GM12878 (cell line): ENCODE measurements around the gene CERKL. TPM values are rescaled to one million over a fixed set of nuclear protein-coding genes. Genes with fewer than 3 reads are reported as not detected.

Source experiments
- BRCA1 ChIP-seq: IDR thresholded peaks from 2 replicates; pipeline ENCODE4 v1.6.1; 2011; ENCODE audit warnings: low read depth, low read length, improper control_type of control experiment
- CBX5 ChIP-seq: sonication (generic); IDR thresholded peaks from 2 replicates; pipeline ENCODE4 v1.6.1; 2016; ENCODE audit warnings: low read depth, moderate library complexity, mild to moderate bottlenecking, inconsistent platforms
- FOXM1 ChIP-seq: IDR thresholded peaks from 2 replicates; pipeline ENCODE4 v1.6.1; 2012; ENCODE audit warnings: low read depth, mild to moderate bottlenecking, inconsistent platforms, low read length, moderate library complexity
- HDGF ChIP-seq: fragments of 450-650 bp; IDR thresholded peaks from 2 replicates; pipeline ENCODE4 v1.6.1; 2016; ENCODE audit warnings: antibody characterized with exemption
- NR2C1 ChIP-seq: fragments of 450-650 bp; IDR thresholded peaks from 2 replicates; pipeline ENCODE4 v1.6.1; 2017; ENCODE audit warnings: antibody characterized with exemption, mild to moderate bottlenecking, moderate library complexity
- PAX5 ChIP-seq: IDR thresholded peaks from 2 replicates; pipeline ENCODE4 v1.6.1; 2011; ENCODE audit warnings: low read depth, low read length, borderline replicate concordance
- RAD21 ChIP-seq: IDR thresholded peaks from 2 replicates; pipeline ENCODE4 v1.6.1; 2011; ENCODE audit warnings: mild to moderate bottlenecking, low read depth, low read length, moderate library complexity; ENCODE audit not compliant: insufficient read depth
- SUZ12 ChIP-seq: fragments of 200-600 bp; sonication (generic); IDR thresholded peaks from one replicate; pipeline ENCODE4 v1.6.1; 2018; ENCODE audit warnings: antibody characterized with exemption, mild to moderate bottlenecking; ENCODE audit not compliant: unreplicated experiment
- ZNF207 ChIP-seq: fragments of 450-650 bp; IDR thresholded peaks from 2 replicates; pipeline ENCODE4 v1.6.1; 2014; ENCODE audit warnings: antibody characterized with exemption, mild to moderate bottlenecking, borderline replicate concordance
- polyA plus RNA-seq, 11 experiments: library from polyadenylated mRNA; depleted of rRNA in 4 of 11; unstranded in 6 of 11; stranded (reverse) in 5 of 11; fragments of >200 nt; fragmentation: Nextera tagmentation in 4 of 11; fragmentation: Illumina TruSeq in 1 of 11; extraction: Ambion mirVana in 4 of 11; extraction: Trizol in 1 of 11; gene quantifications; 1 replicate in 1 of 11; 2 replicates in 10 of 11; pipeline versions ENCODE4 v1.2.1 to v1.2.3, GENCODE V29; 2011 to 2016; ENCODE audit warnings: inconsistent platforms in 2 of 11, missing spikeins in 2 of 11, low read depth in 1 of 11
- total RNA-seq, 4 experiments: library from RNA; depleted of rRNA in 3 of 4; stranded (reverse); fragments of >200 nt in 3 of 4; fragmentation: Illumina TruSeq in 1 of 4; extraction: Trizol in 1 of 4; gene quantifications; 2 replicates each; pipeline versions ENCODE4 v1.2.1 to v1.2.3, GENCODE V29; 2013 to 2021
- TF ChIP-seq, protein P1 (sequence below): IDR thresholded peaks from 2 replicates; pipeline ENCODE4 v1.6.1; 2012; ENCODE audit warnings: improper control_type of control experiment, low read depth, low read length; ENCODE audit not compliant: insufficient replicate concordance
- TF ChIP-seq, protein P2 (sequence below): fragments of 450-650 bp; IDR thresholded peaks from 2 replicates; pipeline ENCODE4 v1.6.1; 2018; ENCODE audit warnings: borderline replicate concordance, mild to moderate bottlenecking; ENCODE audit not compliant: partially characterized antibody
- TF ChIP-seq, protein P3 (sequence below): fragments of 450-650 bp; IDR thresholded peaks from 2 replicates; pipeline ENCODE4 v1.6.1; 2014; ENCODE audit warnings: mild to moderate bottlenecking
- TF ChIP-seq, protein P4 (sequence below): IDR thresholded peaks from 2 replicates; pipeline ENCODE4 v1.6.1; 2012; ENCODE audit warnings: low read length, inconsistent platforms

CERKL gene
- total and polyA plus RNA-seq, 10 of the 15 experiments (the other 5 are each of a cell fraction or from before 2014, with no cell fraction given) = 0.05 to 23.0 (median 6.0) TPM; not detected in 2

DNA sequence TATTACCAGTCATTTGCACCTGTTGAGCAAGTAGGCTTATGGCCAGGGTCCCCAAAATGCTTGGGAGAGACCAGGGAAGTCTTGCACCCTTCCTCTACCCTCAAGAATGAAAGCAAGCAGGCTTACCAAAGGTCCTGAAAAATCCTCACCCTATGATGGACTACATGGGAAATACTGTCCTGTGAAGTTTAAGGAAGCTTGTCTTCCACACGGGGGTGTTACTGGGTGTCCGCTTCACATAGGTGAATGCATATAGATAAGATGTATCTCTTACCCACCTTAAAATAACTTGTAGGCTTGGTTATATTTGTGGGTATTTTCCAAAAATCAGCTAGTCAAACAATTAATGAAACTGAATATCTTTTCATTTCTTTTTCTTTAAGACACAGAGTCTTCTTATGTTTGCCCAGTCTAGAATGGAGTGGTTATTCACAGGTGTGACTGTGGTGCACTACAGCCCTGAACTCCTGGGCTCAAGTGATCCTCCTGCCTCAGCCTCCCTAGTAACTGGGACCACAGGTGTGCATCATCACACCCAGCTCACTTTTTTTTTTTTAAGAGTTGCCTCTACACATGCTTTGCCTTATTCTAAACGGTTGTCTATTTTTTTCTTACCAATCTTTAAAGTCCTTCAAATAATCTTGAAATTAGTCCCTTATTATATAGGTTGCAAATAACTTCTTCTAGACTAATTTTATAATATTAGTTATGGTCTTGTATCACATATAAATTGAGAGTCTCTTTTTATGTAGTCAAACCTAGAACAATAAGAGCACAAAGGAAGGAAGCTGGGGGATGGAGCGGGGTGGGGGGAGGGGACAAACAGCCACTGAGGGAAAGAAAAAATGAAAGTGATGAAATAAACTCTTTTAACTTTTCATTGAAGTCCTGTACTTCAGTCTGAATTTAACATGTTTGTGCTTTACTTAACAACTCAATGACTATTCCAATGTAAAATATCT lies 49.0 kb downstream of the CERKL start (continued):
- TF ChIP-seq, protein P1, sequence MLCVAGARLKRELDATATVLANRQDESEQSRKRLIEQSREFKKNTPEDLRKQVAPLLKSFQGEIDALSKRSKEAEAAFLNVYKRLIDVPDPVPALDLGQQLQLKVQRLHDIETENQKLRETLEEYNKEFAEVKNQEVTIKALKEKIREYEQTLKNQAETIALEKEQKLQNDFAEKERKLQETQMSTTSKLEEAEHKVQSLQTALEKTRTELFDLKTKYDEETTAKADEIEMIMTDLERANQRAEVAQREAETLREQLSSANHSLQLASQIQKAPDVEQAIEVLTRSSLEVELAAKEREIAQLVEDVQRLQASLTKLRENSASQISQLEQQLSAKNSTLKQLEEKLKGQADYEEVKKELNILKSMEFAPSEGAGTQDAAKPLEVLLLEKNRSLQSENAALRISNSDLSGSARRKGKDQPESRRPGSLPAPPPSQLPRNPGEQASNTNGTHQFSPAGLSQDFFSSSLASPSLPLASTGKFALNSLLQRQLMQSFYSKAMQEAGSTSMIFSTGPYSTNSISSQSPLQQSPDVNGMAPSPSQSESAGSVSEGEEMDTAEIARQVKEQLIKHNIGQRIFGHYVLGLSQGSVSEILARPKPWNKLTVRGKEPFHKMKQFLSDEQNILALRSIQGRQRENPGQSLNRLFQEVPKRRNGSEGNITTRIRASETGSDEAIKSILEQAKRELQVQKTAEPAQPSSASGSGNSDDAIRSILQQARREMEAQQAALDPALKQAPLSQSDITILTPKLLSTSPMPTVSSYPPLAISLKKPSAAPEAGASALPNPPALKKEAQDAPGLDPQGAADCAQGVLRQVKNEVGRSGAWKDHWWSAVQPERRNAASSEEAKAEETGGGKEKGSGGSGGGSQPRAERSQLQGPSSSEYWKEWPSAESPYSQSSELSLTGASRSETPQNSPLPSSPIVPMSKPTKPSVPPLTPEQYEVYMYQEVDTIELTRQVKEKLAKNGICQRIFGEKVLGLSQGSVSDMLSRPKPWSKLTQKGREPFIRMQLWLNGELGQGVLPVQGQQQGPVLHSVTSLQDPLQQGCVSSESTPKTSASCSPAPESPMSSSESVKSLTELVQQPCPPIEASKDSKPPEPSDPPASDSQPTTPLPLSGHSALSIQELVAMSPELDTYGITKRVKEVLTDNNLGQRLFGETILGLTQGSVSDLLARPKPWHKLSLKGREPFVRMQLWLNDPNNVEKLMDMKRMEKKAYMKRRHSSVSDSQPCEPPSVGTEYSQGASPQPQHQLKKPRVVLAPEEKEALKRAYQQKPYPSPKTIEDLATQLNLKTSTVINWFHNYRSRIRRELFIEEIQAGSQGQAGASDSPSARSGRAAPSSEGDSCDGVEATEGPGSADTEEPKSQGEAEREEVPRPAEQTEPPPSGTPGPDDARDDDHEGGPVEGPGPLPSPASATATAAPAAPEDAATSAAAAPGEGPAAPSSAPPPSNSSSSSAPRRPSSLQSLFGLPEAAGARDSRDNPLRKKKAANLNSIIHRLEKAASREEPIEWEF = no peak
- TF ChIP-seq, protein P2, sequence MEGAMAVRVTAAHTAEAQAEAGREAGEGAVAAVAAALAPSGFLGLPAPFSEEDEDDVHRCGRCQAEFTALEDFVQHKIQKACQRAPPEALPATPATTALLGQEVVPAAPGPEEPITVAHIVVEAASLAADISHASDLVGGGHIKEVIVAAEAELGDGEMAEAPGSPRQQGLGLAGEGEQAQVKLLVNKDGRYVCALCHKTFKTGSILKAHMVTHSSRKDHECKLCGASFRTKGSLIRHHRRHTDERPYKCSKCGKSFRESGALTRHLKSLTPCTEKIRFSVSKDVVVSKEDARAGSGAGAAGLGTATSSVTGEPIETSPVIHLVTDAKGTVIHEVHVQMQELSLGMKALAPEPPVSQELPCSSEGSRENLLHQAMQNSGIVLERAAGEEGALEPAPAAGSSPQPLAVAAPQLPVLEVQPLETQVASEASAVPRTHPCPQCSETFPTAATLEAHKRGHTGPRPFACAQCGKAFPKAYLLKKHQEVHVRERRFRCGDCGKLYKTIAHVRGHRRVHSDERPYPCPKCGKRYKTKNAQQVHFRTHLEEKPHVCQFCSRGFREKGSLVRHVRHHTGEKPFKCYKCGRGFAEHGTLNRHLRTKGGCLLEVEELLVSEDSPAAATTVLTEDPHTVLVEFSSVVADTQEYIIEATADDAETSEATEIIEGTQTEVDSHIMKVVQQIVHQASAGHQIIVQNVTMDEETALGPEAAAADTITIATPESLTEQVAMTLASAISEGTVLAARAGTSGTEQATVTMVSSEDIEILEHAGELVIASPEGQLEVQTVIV = no peak
- TF ChIP-seq FOXM1 = no peak
- TF ChIP-seq BRCA1 = no peak
- TF ChIP-seq PAX5 = no peak
- no peak for TF ChIP-seq SUZ12
- TF ChIP-seq CBX5 = no peak
- TF ChIP-seq, protein P3, sequence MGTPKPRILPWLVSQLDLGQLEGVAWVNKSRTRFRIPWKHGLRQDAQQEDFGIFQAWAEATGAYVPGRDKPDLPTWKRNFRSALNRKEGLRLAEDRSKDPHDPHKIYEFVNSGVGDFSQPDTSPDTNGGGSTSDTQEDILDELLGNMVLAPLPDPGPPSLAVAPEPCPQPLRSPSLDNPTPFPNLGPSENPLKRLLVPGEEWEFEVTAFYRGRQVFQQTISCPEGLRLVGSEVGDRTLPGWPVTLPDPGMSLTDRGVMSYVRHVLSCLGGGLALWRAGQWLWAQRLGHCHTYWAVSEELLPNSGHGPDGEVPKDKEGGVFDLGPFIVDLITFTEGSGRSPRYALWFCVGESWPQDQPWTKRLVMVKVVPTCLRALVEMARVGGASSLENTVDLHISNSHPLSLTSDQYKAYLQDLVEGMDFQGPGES = no peak
- TF ChIP-seq NR2C1 = no peak
- TF ChIP-seq, protein P4, sequence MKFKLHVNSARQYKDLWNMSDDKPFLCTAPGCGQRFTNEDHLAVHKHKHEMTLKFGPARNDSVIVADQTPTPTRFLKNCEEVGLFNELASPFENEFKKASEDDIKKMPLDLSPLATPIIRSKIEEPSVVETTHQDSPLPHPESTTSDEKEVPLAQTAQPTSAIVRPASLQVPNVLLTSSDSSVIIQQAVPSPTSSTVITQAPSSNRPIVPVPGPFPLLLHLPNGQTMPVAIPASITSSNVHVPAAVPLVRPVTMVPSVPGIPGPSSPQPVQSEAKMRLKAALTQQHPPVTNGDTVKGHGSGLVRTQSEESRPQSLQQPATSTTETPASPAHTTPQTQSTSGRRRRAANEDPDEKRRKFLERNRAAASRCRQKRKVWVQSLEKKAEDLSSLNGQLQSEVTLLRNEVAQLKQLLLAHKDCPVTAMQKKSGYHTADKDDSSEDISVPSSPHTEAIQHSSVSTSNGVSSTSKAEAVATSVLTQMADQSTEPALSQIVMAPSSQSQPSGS = no peak
- no peak for TF ChIP-seq HDGF
- no peak for TF ChIP-seq ZNF207
- no peak for TF ChIP-seq RAD21
